GM18907 (cell line): ENCODE data around the gene PRKCE.

ENCODE experiments used
- ATAC-seq: cut with Tn5 transposase; IDR thresholded peaks from one replicate; pipeline ENCODE4 v1.9.1; 2021; ENCODE audit warnings: mild to moderate bottlenecking, moderate library complexity; ENCODE audit not compliant: unreplicated experiment

PRKCE gene

DNA sequence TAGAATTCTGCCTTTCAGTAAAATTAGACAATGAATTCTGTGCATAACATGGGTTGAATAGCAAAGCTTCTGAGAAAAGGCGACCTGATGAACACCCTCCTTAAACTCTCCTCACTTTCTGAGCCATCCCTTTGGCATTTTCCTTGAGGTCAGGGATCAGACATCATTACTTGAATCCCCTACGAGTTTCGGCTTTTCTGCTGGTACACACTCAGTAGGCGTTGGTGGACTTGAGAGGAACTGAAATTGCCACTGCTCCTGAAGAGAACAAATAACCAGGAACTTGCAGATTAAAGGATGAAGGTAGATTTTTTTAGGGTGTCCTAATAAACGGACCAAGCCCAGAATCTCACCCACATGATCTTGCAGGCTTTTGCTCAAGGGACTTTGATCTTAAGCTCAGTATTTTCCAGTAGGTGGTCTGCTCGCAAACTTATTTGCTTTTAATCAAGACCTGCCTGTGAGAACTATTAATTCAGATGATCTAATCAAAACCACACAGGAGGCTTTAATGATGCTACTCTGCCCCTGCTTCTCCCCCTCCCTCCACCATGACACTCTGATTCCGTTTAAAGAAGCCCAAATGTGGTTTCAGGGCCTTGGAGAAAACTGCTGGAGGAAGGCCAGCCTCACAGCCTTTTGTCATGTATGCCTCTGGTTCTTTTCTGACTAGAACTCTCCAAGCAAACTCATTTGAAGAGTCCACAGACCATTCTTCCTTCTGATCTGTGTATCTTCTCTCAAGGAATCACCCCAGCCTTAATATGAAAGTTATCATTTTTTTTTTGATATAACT, 124.9 kb downstream of the PRKCE start:
- ATAC-seq, result no peak

- ATAC-seq, result peak; percentile 8
Observed at GRCh38 chr2:45777996-45778719, 126.7 kb downstream of the PRKCE start.

DNA sequence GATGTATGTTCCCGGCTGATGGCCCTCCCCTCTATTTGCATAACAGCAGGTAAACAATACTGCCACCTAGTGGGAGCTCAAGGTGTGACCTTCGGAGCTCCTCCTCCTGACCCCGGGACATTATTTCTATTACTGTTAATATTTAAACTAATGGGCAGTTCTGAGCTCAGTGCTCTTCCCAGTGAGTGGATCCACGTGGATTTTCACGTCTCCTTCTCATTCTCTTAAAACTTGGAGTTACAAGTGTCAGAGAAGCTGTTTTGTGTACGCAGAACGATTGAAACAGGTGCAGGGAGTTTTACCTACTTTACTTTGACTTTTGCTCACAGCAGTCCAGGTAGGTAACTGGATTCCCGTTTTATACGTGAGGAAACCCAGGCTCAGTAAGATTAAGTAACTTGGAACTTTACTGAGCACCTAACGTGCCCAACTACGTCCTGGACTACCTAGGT, 127.3 kb downstream of the PRKCE start:
- peak; percentile 58 for ATAC-seq

GRCh38 chr2:45780541-45781463, 129.3 kb downstream of the PRKCE start:
- ATAC-seq, result no peak

- ATAC-seq, result no peak
Observed at GRCh38 chr2:45781464-45781811, 130.0 kb downstream of the PRKCE start.

- ATAC-seq, result no peak
Observed at GRCh38 chr2:45782436-45782835, 131.0 kb downstream of the PRKCE start.

DNA sequence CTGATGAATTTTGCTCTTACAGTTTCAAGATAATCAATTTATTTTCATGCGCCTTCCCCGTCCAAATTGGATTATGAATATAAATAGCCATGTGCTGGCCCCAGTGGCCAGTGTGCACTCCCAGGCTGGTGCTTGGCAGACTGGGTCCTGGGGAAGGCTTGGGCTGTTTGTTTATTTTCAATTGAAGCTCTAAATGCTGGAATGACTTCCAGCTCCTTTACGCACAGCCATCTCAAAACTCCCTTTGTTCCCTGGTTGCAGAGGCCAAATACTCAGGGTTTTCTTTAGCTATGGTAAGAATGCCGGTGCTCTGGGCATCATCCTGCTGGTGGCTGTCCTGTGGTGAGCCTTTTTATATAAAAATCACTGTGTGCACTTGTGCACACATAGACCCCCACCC, 131.5 kb downstream of the PRKCE start:
- no peak for ATAC-seq

DNA sequence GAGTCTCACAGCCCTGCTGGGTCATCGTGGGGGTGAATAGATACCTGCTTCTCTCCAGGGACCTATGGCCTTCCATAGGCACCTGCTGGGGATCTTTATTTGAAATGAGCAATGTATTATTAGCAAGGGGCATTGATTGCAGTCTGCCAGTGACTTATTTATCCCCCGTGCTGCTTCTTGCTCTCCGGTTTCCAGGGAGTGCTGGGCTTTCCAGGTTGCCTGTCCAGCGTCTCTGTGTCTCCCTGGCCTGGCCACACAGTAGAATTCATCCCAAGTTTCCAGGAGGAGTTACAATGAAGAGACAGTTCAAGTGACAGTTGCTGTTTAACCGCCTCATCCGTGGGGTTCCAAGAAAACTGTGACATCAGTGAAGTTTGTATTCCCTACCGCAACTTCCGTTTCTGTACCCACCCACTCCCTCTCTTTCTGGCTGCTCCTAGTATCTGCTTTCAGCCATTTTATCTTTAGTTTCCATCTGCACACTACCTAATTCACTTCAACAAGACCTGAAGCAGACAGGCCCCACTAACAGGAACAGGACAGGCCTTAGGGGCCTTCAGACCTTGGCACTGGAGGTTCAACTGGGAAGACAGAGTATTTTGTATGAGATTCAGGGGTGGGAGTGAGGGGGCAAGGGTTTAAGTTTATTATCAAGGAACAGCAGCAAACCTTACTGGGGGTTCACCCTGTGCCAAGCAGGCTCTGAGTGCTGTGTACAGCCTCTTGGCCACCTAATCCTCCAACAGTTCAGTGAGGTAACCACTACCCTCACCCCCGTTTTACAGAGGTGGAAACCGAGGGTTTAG, 134.8 kb downstream of the PRKCE start:
- no peak for ATAC-seq

- no peak for ATAC-seq
Observed at GRCh38 chr2:45786836-45787357, 135.4 kb downstream of the PRKCE start.

- no peak for ATAC-seq
Observed at GRCh38 chr2:45788401-45788800, 136.9 kb downstream of the PRKCE start.

GRCh38 chr2:45789317-45789716, 137.8 kb downstream of the PRKCE start:
- no peak for ATAC-seq

DNA sequence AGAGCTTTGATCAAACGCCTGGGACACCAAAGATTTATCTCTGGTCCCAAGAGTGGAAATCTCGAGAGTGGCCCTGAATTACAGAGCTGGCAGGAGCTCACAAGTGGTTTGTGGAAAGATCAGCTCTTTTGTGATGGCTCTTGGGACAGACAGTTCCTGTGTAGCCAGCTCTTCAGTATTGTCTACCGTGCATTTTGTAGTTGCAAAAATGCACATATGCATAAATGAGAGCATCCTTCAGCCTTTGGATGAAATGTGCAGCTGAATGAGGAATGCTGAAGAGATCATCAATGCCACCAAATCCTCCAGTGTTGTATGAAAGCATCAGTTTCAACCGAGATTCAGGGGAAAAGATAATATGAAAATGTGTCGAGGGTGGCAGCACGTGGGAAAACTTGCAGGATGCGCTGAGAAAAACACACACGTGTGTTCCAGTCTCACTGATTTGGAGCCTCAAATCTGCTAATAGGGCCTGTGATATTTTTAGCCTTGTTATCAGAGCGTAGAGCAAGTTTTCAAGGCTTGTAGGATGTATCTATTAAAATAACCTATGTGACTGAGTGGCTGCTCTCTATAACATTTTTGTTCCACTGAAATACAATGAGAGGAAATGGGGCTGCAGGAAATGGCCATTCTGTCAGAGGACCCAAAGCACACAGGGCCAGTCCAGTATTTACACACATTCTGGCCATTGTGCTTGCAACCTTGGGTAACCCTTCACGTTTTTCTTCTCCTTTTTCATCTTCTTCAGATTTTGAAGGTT, 138.7 kb downstream of the PRKCE start:
- ATAC-seq, result no peak

- ATAC-seq, result no peak
Observed at GRCh38 chr2:45793305-45793962, 142.0 kb downstream of the PRKCE start.

DNA sequence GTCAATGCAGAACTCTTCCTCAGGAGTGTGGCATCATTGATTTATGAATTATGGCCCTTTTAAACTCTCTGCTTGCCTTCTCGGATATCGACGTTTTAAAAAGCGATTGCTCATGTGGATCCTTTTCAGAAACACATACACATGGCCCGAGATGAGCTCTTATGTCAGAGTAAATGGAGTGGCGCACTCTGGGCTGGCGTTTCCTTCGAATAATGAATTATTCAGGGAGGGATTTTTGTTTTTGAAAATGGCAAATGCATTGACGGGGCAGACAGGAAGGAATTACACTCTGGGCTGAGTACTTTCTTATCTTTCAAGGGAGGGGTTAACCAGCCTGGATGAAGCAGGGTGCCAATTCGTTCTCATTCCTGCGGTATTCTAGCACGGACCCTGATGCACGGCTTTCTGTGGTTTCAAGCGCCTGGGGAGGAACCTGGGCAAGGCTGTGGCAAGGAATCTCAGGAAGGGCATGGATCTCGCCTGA, 142.7 kb downstream of the PRKCE start:
- no peak for ATAC-seq

DNA sequence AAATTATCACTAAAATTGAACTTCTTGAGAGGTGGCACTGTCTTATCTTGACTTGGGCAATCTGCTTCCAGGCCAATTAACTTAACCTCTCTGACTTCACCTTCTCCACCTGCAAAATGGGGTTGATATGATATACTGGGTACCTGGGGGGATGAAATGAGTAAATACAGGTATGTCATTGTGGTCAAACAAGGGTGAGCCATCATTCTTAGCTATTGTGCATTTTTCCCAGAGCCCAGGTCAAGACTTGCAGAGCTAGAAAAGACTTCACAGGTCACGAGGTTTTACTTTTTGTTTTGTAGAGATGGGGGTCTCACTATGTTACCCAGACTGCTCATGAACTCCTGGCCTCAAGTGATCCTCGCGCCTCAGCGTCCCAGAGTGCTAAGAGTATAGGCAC, 145.0 kb downstream of the PRKCE start:
- ATAC-seq, result no peak

GRCh38 chr2:45797451-45798230, 146.2 kb downstream of the PRKCE start:
- ATAC-seq, result no peak

GRCh38 chr2:45799679-45800381, 148.4 kb downstream of the PRKCE start:
- ATAC-seq, result no peak
